Ishikawa (cell line): Measurements from ENCODE around the gene CRYAA.

ENCODE experiments used
- CEBPB ChIP-seq: IDR thresholded peaks from 2 replicates; pipeline ENCODE4 v1.6.1; 2012
- CREB1 ChIP-seq: IDR thresholded peaks from 2 replicates; pipeline ENCODE4 v1.6.1; 2012; ENCODE audit warnings: low read depth
- EGR1 ChIP-seq: IDR thresholded peaks from 2 replicates; pipeline ENCODE4 v1.6.1; 2012
- EP300 ChIP-seq: IDR thresholded peaks from 2 replicates; pipeline ENCODE4 v1.6.1; 2012; ENCODE audit warnings: borderline replicate concordance
- FOXM1 ChIP-seq: IDR thresholded peaks from 2 replicates; pipeline ENCODE4 v1.6.1; 2012; ENCODE audit warnings: low read depth, borderline replicate concordance
- MAX ChIP-seq: IDR thresholded peaks from 2 replicates; pipeline ENCODE4 v1.6.1; 2012
- NFIC ChIP-seq: IDR thresholded peaks from 2 replicates; pipeline ENCODE4 v1.6.1; 2012
- RAD21 ChIP-seq: IDR thresholded peaks from 2 replicates; pipeline ENCODE4 v1.6.1; 2012; ENCODE audit warnings: low read depth
- TAF1 ChIP-seq: IDR thresholded peaks from 2 replicates; pipeline ENCODE4 v1.6.1; 2012; ENCODE audit warnings: low read depth, mild to moderate bottlenecking
- TCF12 ChIP-seq: IDR thresholded peaks from 2 replicates; pipeline ENCODE4 v1.6.1; 2012; ENCODE audit warnings: low read depth
- TEAD4 ChIP-seq: IDR thresholded peaks from 2 replicates; pipeline ENCODE4 v1.6.1; 2012
- YY1 ChIP-seq: IDR thresholded peaks from 2 replicates; pipeline ENCODE4 v1.6.1; 2012; ENCODE audit warnings: low read depth
- ZBTB7A ChIP-seq: IDR thresholded peaks from 2 replicates; pipeline ENCODE4 v1.6.1; 2012; ENCODE audit warnings: low read depth
- TF ChIP-seq, protein P1 (sequence below): IDR thresholded peaks from 2 replicates; pipeline ENCODE4 v1.6.1; 2012
- TF ChIP-seq, protein P2 (sequence below): IDR thresholded peaks from 2 replicates; pipeline ENCODE4 v1.6.1; 2012; ENCODE audit warnings: low read depth, mild to moderate bottlenecking

CRYAA gene

GRCh38 chr21:43194303-43195120 lies 25.7 kb downstream of the CRYAA start:
- TF ChIP-seq CEBPB = no peak
- no peak for TF ChIP-seq ZBTB7A
- TF ChIP-seq TEAD4 = no peak
- TF ChIP-seq, protein P1, sequence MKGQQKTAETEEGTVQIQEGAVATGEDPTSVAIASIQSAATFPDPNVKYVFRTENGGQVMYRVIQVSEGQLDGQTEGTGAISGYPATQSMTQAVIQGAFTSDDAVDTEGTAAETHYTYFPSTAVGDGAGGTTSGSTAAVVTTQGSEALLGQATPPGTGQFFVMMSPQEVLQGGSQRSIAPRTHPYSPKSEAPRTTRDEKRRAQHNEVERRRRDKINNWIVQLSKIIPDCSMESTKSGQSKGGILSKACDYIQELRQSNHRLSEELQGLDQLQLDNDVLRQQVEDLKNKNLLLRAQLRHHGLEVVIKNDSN = no peak
- TF ChIP-seq YY1 = no peak
- TF ChIP-seq EP300 = no peak
- TF ChIP-seq NFIC = no peak
- TF ChIP-seq, protein P2, sequence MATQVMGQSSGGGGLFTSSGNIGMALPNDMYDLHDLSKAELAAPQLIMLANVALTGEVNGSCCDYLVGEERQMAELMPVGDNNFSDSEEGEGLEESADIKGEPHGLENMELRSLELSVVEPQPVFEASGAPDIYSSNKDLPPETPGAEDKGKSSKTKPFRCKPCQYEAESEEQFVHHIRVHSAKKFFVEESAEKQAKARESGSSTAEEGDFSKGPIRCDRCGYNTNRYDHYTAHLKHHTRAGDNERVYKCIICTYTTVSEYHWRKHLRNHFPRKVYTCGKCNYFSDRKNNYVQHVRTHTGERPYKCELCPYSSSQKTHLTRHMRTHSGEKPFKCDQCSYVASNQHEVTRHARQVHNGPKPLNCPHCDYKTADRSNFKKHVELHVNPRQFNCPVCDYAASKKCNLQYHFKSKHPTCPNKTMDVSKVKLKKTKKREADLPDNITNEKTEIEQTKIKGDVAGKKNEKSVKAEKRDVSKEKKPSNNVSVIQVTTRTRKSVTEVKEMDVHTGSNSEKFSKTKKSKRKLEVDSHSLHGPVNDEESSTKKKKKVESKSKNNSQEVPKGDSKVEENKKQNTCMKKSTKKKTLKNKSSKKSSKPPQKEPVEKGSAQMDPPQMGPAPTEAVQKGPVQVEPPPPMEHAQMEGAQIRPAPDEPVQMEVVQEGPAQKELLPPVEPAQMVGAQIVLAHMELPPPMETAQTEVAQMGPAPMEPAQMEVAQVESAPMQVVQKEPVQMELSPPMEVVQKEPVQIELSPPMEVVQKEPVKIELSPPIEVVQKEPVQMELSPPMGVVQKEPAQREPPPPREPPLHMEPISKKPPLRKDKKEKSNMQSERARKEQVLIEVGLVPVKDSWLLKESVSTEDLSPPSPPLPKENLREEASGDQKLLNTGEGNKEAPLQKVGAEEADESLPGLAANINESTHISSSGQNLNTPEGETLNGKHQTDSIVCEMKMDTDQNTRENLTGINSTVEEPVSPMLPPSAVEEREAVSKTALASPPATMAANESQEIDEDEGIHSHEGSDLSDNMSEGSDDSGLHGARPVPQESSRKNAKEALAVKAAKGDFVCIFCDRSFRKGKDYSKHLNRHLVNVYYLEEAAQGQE = no peak
- no peak for TF ChIP-seq RAD21
- TF ChIP-seq EGR1 = no peak
- no peak for TF ChIP-seq FOXM1
- no peak for TF ChIP-seq CREB1
- TF ChIP-seq TAF1 = no peak
- TF ChIP-seq MAX = no peak
- no peak for TF ChIP-seq TCF12

DNA sequence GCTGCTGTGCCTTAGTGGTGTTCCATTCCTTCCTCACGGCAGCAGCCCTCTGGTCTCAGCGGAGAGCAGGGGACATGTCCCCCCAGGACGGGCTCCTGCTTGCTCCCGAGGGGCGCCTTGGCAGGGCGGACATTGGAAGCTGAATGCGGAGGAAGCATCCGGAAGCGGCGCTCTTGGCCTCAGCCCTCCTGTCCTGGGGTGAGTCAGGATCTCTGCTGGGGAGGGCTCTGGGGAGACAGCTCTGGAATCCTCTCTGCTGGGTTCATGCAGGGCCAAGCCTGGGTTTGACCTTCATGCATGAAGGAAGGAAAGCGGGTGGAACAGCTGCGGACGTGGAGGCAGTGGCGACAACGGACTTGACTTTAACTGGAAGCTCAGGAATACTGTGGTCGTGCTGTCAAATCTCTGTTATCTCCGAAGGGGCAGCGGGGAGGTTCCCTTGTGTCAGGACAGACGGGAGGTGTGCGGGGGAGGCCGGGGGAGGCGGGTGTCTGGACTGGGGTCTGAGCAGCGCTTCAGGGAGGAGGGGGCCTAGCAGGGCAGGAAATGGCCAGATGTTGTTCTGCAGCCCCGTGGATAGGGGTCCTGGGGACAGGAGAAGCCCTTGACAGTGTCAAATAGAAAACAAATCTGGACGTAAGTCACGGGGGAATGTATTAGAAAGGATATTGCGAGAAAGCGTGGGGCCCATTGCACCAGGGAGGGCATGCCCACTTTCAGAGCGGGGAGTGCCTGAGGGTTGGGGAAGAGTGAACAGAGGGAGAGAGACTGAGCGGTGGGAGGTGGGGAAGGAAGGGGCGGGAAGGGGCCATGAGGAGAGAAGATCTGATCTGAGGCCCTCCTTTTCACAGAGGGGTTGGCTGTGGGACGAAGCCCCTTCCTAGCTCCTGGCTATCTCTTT lies 26.6 kb downstream of the CRYAA start:
- TF ChIP-seq TEAD4 = no peak
- TF ChIP-seq CREB1 = no peak
- no peak for TF ChIP-seq ZBTB7A
- TF ChIP-seq TCF12 = no peak
- no peak for TF ChIP-seq RAD21
- no peak for TF ChIP-seq NFIC
- no peak for TF ChIP-seq CEBPB
- TF ChIP-seq, protein P1 = no peak
- TF ChIP-seq EP300 = no peak
- no peak for TF ChIP-seq MAX
- no peak for TF ChIP-seq EGR1
- TF ChIP-seq TAF1 = no peak
- no peak for TF ChIP-seq YY1
- no peak for TF ChIP-seq FOXM1
- TF ChIP-seq, protein P2 = no peak

GRCh38 chr21:43196826-43197225 lies 28.0 kb downstream of the CRYAA start:
- TF ChIP-seq CEBPB = no peak
- no peak for TF ChIP-seq RAD21
- TF ChIP-seq NFIC = no peak
- TF ChIP-seq, protein P1 = no peak
- no peak for TF ChIP-seq TEAD4
- TF ChIP-seq EGR1 = no peak
- TF ChIP-seq MAX = no peak
- TF ChIP-seq FOXM1 = no peak
- no peak for TF ChIP-seq TCF12

DNA sequence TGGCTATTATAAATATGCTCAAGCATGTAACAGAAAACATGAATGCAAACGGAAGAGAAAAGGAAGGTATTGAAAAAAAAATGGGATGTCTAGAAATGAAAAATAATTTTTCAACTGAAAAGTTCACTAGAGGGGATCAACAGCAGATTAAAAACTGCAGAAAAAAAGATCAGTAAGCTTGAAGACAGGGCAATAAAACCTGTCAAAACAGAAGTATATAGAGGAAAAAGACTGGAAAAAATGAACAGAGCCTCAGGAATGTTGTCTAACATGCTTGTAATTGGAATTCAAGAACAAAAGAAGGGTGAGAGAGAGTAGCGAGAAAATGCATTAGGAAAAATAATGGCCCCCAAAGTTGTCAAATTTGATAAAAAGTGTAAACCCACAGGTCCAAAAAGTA lies 29.6 kb downstream of the CRYAA start:
- TF ChIP-seq TCF12 = no peak
- TF ChIP-seq CREB1 = no peak
- TF ChIP-seq, protein P2 = no peak
- peak; percentile 64 for TF ChIP-seq TEAD4
